Measurements from ENCODE around the gene SLC22A1. TPM values are rescaled to one million over a fixed set of nuclear protein-coding genes. Genes with fewer than 3 reads are reported as not detected.

The SLC22A1 gene
- total and polyA plus RNA-seq, 2 of the 4 experiments (the other 2 are of a cell fraction): 0.10 TPM; not detected in 1

DNA sequence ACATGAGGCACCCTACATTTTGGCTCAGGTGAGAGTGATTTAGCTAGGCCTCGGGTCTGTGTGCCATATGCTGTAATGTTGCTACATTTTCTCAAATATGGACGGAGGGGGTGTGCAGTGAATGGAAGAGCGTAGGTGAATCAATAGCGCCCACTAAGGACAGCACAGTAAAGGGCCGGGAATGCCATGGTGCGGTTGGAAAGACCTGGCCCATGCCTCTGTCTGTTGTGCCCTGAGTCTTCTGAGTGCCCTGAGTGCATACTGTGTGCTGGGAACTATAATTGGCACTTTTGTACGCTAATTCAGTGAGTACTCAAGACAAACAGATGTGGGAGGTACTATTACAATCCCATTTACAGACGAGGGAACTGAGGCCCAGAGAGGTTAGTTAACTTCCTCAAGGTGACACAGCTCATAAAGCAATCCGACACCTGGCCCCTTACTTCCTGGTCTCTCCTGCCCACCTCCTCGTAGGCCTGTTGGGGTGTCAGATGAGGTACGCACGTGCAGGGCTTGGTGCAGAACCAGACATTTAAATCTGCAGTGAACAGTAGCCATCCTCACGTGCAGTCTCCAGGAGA is 17.3 kb downstream of the SLC22A1 start:
- Histone ChIP-seq H3K4me3 (ENCODE audit: insufficient read depth, low read depth, low read length) (no peak overlapping the region), H4K8ac (ENCODE audit: low read depth in 2 of 2, low read length in 2 of 2) (peak overlapping the region in 1 of 2 experiments; percentile 26; a peak in 1 of 4 replicates), H2BK20ac (ENCODE audit: low read depth, low read length) (peak overlapping the region; percentile 13; the same call in 1 of the 2 replicates), H3K23ac (ENCODE audit: low read depth, low read length) (no peak overlapping the region), H4K91ac (ENCODE audit: insufficient read depth, low read depth, low read length) (0 out of 2 replicates have a peak overlapping the region, but pooled peaks have one; percentile 28), H2AFZ (replicated peaks; ENCODE audit: low read length, poor library complexity) (peak overlapping the region; percentile 58), H3K9me1 (ENCODE audit: insufficient read depth, low read length) (peaks cover 6% of the 10 kb centered on the region; the same call in 1 of the 2 replicates), H2BK15ac (ENCODE audit: low read depth, low read length) (0 out of 3 replicates have a peak overlapping the region, but pooled peaks have one; percentile 34), H3K4ac (ENCODE audit: low read depth, low read length) (peak overlapping the region; percentile 38), H3K4me1 (ENCODE audit: control insufficient read depth, insufficient read depth, low read length) (peaks cover 12% of the 10 kb centered on the region), H3K36me3 (ENCODE audit: control insufficient read depth, insufficient read depth, low read length) (no peaks in the 10 kb centered on the region), H2AK5ac (ENCODE audit: low read depth, low read length) (peak overlapping the region; percentile 26; the same call in 1 of the 2 replicates), H4K20me1 (ENCODE audit: insufficient read depth, low read length) (no peaks in the 10 kb centered on the region), H4K5ac (ENCODE audit: low read depth, low read length) (peak overlapping the region; percentile 51), H3K27ac (ENCODE audit: insufficient read depth, low read length) (peak overlapping the region; percentile 86), H3K79me1 (ENCODE audit: low read depth in 1 of 2, low read length in 2 of 2) (no peaks in the 10 kb centered on the region), H3K27me3 (ENCODE audit: control insufficient read depth, insufficient read depth, low read length) (no peaks in the 10 kb centered on the region), H2BK120ac (ENCODE audit: low read depth, low read length) (peak overlapping the region; percentile 14), H3K9ac (ENCODE audit: low read depth, low read length) (no peak overlapping the region), H3K9me3 (ENCODE audit: control insufficient read depth, insufficient read depth, low read length) (no peaks in the 10 kb centered on the region), H3K18ac (ENCODE audit: low read depth, low read length) (peak overlapping the region; percentile 40; the same call in 1 of the 2 replicates), H2BK5ac (ENCODE audit: low read depth, low read length, poor library complexity, severe bottlenecking) (peak overlapping the region; percentile 53), H3K56ac (ENCODE audit: extremely low read depth, insufficient read depth, low read length) (no peak overlapping the region), H2AK9ac (replicated peaks; ENCODE audit: low read depth, low read length, poor library complexity) (peak overlapping the region; percentile 47), H3K4me2 (ENCODE audit: low read depth, low read length) (peak overlapping the region; percentile 54; the same call in 1 of the 2 replicates), H3K14ac (replicated peaks; ENCODE audit: low read depth, low read length) (peak overlapping the region; percentile 3; the same call in 1 of the 2 replicates)
- dilution Hi-C loops (cut with HindIII; ENCODE audit: low sequenced_read_pairs, unreplicated experiment): no loop called here
- ChIA-PET CTCF (interaction anchor here (0.6 to 1.8 kb wide), 7 partner anchors 16 to 398 kb away, joined by 3 to 14 read pairs (median 3); no protein-coding TSS in a partner anchor), POLR2A (ENCODE audit: unreplicated experiment) (interaction anchor here (0.6 kb wide), 1 partner anchor 53 kb away, joined by 3 read pairs; no protein-coding TSS in a partner anchor)
- ATAC-seq (ENCODE audit: low read depth) (no peak), DNase-seq (no peak)
- in situ Hi-C loops (cut with MboI; ENCODE audit: low sequenced_read_pairs): no loop called here
- 95% methylated on average over 3 of the region's 13 CpGs; no CpG with 5 or more reads in 1 of the 2 experiments for WGBS, 2 experiments (ENCODE audit: extremely low coverage in 2 of 2, insufficient read length in 1 of 2)
- BruUV-seq (replicated peaks): no TSS peak
- intact Hi-C loops (cut with micrococcal nuclease): loop anchor here (1.0 to 5.0 kb wide), 4 partner anchors 50 to 393 kb away; no protein-coding TSS in a partner anchor
- TF ChIP-seq RAD21 (IDR thresholded peaks at IDR 0.05; ENCODE audit: low read length): no peak
- TF ChIP-seq MAZ (IDR thresholded peaks at IDR 0.05; ENCODE audit: borderline replicate concordance, low read depth, low read length): no peak
- TF ChIP-seq MAFK (IDR thresholded peaks at IDR 0.05; ENCODE audit: low read depth, low read length): no peak
- no peak for TF ChIP-seq CEBPB (IDR thresholded peaks at IDR 0.05; ENCODE audit: low read depth, low read length)
- no peak for TF ChIP-seq RFX5 (IDR thresholded peaks at IDR 0.05; ENCODE audit: low read depth, low read length)
- TF ChIP-seq MXI1 (IDR thresholded peaks at IDR 0.05; ENCODE audit: borderline replicate concordance, low read depth, low read length): no peak
